CD4-positive, alpha-beta T cell treated with Interleukin-1 beta for 1 hour (primary cell): ENCODE measurements around the gene EFCAB6.

Experiments used
- DNase-seq, 2 donors: peaks; one replicate each; pipeline ENCODE4 v3.0.0-alpha.2; 2020 to 2022

EFCAB6 gene

DNA sequence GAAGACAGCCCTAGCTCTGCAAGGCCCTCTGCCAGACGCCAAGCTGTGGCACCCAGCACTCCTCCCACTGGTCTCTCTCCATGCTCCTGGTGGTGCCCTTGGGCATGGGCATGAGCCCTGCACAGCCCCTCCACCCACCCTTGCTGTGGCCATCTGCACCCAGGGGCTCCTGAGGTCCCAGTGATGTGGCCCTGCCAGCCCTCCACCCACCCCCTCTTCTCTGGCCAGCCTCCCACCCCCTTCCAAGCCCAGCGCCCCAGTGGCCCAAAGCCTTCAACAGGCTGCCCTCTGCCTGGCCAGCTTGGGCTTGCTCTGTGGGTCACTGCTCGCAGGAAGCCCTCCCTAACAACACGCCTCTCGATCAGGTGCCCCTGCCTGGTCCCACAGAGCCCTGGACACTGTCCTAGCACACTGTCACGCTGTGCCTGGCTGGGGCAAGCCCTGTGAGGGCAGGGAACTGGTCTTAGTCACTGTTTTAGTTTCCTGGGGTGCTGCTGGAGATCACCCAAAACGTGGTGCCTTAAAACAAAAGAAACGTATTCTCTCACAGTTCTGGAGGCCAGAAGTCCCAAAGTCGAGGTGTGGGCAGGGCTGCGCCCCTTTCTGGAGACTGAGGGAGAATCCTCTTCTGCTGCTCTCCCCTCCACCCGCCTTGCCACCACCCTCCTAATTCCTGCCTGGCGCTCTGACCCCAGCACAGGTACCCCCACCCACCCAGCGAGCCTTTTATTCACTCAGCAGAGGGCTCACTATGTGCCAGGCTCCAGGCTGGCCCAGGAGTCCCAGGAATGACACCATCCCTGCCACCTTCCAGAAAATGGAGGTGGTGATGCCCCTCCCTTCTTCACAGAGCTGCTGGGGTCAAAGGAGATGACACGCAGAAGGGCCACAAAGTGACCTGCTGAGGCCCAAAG lies 35.5 kb upstream of the EFCAB6 start:
- DNase-seq, result no peak

DNA sequence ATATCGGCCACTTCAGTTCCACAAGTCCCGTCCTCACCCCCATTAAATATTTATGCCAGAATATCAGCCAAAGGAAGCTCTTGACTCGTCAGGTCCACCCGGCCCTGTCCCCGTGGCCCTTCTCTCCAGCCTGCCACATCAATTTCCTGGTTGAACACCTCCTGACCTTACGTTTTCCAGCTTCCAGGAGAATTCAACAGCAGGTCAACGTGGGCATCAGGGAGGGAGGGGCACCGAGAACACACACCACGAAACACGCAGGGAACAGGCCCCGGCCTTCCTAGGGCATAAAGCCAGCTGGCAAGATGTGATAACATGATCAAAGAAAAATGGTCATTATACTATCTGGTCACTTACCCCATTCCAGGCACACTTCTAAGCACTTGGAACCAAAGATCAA lies 34.9 kb upstream of the EFCAB6 start:
- DNase-seq, result no peak

DNA sequence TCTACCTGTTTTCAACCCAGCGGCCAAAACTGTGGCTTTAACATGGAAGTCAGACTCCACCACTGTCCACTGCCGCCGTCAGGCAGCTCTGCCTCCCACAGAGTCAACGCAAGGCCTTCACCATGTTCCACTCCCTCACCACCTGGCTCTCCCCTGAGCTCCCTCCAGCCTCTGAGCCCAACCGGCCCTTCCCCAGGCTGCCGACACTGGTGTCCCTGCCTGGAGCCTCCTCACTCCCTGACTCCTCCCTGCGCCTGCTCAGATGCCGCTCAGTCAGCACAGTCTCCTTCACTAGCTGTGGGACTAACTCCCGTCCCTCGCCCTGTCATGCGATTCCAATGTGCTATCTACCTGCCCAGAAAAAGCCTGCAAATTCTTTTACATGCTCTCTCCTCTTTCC lies 33.9 kb upstream of the EFCAB6 start:
- DNase-seq, result no peak

DNA sequence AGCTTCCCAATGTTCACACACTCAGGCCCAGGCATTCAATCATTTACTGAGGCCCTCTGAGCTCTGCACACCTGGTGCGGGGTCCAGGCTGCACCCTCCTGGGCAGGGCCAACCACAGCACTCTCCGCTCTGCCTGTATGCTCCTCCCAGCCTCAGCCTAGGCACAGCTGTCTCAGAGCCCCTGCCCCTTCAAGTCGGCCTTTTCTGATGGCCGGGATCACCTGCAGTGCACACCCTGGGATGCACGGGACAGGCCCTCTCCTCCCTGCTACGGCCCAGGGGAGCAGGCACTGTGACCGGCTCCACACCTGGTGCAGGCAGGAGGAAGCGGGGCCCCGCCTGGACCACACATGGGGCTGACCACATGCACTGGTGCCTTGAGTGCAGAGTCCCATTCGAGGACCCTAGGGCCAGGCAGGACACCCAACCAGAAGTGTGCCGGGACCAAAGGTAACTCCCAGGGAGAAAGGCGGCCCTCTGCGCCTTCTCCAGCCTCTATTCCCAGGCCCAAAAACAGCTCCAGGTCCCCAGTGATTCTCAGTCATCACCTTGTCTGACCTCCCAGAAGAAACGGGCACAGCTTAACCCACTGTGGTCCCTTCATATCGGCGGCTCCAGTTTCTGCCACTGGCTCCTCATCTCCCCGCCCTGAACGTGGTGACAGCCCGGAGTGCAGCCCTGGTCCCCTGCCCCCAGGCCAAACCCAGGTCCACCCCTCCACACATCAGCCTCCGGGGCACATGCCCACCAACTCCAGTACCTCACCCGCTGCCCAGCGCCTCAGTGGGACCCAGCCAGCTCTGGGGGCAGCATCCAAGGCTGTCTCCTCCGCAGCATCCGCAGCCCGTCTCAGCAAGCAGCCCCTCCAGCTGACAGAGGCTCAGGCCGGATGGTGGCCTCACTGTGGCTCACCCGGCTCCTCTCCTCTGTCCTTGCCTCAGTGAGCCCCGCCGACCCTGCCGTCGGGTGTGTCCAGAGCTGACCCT lies 32.7 kb upstream of the EFCAB6 start:
- DNase-seq, result no peak

DNA sequence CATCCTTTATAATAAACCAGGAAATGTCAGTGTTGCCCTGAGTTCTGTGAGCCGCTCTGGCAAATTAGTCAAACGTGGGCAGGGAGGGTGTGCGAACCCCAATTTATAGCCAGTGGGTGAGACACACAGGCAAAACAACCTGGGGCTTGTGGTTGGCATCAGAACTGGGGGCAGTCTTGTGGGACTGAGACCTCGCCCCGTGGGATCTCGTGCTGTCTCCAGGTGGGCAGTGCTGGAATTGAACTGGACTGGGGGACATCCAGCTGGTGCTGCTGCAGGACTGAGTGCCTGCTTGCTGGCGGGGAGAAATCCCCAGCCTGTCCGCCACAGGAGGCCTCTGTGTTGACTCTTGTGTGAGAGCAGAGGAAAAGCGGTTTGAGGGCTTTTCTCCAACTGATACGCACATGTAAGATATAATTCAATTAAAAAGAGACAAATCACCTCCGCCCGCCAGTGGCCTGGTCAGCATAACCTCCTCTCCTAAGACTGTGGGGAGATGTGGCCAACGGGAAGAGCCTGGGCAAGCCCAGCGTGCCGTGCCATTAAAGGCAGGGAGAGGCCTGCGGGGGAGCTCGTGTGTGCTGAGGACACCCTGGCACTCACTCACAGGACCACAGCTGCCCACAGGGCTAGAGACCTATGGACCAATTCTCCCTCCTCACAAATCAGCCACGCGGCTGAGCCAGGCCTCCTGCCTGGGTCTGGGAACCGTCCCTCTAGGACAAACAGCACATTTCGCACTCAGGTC lies 31.9 kb upstream of the EFCAB6 start:
- DNase-seq, result no peak

DNA sequence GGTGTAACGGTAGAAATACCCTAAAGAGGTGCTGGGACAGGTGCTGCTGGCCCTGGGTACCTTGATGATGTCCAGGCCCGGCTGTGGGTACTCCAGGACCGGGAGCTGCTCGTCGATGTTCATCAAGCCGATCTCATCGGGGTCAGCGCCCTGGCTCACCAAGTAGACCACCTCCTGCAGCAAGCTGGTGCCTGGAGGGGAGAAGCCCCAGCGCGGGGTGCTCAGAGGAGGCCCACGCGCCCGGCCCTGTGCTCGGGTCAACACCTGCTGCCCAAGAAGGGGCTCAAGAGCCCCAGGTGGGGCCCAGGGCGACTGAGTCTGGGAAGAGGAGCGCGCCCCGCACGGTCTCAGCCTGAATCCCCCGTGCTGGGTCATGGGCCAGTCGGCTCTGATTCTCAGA lies 29.6 kb upstream of the EFCAB6 start:
- DNase-seq, result no peak

DNA sequence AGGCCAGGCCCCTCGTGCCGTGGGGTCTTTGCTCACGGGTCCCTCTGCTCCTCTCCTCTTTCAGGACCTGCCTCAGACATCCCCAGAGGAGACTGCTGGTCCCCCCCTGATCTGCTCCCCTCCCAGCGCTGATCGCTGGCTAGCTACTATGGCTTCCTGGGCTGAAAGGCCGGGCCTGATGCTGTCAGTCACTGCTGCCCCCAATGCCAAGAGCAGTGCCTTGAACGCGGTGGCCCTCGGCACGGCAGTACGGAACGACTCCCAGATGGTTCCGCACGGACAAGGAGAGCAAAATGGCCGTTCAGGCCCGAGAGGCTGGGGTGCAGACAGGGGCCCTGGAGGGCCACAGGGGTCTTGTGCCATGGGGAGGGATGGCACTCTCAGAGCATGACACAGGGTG lies 28.7 kb upstream of the EFCAB6 start:
- no peak for DNase-seq

DNA sequence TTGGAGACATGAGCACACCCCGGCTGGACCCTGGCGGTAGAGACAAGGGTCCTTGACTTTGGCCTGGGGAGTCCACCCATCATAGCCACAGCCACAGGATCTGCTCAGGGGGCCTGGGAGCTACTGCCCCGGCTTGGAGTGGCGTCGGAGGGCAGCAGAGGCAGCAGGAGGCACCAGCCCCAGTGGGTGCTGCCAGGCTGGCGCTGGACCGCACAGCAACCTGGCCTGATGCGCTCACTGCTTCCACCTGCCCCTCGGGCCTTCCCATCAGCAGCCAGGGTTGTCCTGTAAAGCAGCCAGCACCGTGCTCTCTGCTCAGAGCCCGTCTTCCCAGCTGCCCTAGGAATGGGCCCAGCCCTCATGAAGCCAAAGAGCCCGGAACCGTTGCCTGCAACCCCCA lies 28.3 kb upstream of the EFCAB6 start:
- no peak for DNase-seq

DNA sequence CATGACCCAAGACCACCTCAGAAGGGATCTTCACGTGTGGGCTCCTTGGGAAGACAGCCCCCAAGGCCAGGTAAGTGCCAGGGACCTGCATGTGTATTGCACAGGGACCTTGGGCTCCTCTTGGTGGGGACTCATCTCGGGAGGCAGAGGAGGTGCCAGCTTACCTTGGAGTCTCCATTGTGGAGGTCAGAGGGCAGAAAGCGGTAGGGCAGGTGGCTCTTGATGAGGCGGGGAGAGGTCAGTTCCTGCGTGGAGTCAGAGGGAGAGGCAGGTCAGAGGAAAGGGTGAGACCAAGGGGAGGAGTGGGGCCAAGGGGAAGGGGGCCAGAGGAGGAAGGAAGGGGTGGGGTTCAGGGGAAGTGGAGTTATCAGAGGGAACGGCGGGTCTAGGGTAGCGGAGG lies 27.7 kb upstream of the EFCAB6 start:
- DNase-seq, result no peak

DNA sequence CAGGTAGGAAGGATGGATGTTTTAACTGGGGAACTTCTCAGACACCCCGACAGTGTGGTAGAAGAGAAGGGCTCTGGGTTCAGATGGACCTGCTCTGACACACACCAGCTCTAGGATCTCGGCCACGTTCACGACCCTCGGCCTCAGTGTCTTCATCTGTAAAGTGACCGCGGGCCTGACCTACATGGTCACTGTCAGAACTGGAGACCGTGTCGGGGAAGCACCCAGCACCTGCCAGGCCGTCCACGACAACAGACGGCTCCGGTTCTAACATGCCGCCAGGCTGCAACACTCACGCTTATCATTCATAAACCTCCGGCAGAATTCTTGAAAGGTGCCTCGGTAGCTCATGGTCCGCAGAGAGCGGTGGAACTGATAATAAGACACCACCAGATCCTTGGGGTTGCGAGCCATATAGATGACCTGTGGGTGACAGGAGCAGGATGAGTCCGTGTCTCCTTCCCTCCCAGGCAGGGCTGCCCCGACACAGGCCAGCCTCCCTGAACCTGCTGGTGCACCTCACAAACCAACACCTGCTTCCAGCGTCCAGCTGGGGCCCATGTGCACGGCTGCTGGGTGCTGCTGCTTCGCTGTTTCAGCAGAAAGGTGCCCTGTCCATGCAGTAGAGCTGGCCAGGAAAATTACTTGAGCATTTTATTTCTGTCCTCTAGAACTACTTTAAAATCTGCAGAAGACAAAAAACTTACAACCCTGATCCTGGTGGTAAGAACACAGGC lies 26.6 kb upstream of the EFCAB6 start:
- DNase-seq, result no peak

DNA sequence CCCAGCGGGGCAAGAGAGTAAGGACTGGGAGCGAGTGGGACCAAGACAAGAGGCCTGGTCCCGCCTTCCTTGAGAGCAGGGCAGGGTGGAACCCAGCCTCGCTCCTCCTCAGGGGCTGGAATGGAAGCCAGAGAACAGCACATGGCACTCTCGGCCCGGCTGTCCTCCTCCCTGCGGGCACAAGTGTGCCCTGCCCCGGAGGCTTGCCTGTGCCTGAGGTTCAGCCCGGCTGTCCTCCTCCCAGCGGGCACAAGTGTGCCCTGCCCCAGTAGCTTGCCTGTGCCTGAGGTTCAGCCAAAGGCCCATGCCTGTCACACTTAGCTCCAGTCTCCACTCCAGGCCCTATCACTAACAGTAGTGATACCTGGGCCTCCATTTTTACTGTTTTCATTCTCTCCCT lies 26.1 kb upstream of the EFCAB6 start:
- no peak for DNase-seq

DNA sequence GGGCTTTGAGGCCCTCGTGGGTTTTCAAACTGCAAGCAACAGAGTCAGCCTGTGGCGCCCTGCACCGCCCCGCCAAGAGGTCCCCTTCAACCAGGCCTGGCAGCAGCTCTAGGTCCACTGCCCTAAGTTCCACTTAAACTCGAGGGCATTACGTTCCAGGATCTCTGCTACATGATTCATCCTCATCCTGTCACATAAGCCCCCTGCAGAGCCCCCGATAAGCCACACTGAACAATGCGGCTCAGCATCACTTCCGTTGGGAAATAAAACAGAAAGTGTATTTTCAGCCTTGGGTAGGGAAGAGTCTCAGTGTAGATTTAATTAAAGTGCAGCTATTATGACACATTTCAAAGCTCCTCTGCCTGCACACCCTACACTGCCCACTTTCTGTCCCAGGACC lies 25.6 kb upstream of the EFCAB6 start:
- no peak for DNase-seq

DNA sequence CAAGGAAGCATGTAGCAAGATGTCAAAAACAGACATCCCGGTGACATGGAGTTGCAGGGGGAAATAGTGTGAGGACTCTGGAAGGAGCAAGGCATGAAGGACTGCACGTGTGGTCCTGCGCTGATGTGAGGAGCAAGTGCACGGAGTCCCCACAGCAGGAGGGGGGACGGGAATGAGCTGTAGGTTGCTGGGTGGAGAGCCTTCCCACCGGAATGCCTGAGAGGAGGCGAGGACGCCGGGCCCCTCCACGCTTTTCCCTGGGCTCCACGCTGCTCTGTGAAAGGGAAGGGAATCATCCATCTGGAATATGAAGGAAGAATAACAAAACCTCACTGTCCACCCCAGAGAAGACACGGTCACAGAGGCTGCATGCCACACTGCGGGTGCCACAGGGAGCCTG lies 23.6 kb upstream of the EFCAB6 start:
- no peak for DNase-seq

DNA sequence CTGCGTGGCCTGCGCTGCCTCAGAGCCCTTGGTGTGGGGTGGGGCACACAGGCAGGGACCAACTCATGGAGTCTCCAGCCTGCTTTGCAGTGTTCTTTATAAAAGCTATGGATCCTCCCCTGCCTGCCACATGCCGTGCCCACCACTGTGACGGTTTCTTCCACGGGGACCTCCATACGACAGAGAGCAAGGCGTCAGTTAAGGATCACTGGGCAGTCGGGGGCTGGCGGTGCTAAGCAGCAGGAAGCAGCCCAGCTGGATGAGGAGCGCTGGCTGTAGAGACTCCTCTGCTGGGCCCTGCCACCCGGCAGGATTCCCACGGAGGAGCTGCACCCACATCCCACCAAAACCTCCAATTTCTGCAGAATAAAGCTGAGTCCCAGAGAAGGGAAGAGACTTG lies 23.1 kb upstream of the EFCAB6 start:
- no peak for DNase-seq

DNA sequence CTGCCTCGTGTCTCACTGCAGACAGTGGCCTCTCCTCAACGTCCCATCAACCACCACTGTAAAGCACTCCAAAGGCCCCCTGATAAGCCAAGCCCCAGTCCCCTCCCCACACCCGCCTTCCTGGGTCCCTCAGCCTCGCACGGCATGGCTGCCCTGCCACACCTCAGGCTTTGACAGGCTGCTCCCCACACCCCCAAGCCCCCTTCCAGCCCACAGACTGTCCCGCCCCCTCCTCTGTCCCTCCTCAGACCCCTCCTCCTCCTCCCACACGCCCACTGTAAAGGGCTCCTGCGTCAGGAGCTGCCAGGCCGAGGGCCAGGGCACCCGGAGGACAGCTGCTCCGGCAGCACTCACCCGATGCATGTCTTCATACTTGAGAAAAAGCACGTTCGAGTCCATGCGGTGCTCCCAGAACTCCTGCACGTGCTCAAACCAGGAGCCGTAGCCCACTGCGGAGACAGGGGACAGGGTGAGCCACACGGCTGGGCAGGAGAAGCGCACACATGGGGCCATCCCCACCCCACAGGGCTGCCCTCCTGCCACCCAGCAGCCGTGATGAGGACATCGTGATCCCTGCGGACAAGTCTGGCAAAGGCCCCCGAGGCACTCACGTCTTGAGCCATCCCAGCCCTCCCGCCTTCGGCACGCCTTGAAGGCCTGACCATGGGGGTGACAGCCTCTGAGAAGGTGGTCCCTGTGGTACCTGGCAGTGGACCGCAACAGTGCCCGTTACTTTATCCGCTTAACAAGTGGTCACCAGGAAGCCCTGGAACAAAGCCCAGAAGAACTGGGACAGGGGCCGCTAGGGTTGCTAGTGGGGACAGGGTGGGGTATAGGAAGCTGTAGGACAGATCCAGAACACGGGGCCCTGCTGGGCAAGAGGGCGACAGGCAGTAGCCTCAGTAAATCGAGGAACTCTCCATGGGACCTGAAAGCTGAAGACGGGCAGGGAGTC lies 21.5 kb upstream of the EFCAB6 start:
- DNase-seq, result no peak

DNA sequence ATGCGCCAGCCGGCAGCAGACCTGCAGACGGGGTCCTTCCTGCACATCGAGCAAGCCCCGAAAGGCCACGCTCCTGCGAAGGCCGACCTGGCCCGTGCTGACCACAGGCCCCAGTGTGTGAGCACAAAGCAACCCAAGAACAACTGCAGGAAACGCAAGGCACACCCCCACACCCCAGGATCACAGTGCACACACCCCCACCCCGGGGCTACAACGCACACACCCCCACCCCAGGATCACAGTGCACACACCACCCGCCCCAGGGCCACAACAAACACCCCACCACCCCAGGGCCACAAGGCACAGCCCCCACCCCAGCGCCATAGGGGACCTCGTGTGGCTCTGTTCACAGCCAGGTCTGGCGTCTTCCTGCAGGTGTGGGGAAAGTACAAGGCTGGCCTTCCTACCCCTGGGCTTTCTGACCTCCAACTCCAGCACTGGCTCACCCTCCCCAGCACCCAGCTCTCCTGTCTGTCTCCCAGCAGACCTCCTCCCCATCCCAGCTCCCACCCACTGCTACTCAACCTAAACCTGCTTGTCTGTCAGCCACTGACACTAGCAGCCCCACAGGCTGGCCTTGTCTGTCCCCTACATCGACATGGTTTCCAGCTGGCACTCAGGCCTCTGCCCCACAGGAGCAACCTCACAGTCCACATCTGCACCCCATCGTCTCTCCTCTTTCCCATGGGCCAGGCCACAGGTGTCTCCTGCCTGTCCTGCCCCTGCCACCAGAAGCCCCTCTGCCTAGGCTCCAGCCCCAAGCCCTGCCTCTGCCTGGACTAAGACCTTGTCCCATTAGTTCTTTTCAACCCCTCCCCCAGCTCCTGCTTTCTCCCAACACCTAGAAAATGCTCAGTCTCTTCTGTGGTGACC lies 20.5 kb upstream of the EFCAB6 start:
- DNase-seq, result no peak

DNA sequence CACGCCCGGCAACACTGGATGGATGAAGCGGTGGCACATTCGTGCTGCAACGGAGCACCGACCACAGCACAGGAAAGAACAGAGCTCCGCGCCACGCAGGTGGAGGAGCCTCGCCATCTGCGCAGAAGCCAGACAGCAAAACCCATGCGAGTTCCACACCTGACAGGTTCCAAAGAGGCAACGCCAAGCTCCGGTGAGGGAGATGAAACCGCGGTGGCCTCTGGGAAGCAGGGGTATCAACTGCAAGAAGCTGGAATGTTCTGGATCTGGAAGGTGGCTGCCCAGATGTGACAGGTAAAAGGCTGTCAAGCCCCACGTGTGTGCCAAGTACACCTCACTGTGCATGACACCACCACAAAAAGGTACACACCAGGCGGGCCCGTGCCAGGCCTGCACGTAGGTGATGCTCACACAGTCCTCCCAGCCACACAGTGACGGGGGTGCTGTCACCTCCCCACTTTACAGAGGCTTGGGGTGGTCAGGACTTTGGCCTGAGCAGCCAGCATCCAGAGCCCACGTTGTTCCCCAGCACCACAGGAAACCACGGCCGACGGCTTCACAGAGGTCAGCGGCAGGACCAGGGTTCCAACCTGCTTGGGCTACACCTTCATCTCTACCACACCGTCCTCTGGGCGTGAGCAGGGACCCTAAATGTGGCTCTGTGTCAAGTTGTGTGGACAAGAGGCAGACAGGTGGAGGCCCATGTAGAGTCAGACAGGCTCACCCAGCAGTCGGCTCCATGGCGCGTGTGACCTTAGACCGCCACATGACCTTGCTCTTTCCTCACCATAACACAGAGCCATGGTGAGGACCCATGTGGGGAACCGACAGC lies 19.7 kb upstream of the EFCAB6 start:
- DNase-seq, result no peak

DNA sequence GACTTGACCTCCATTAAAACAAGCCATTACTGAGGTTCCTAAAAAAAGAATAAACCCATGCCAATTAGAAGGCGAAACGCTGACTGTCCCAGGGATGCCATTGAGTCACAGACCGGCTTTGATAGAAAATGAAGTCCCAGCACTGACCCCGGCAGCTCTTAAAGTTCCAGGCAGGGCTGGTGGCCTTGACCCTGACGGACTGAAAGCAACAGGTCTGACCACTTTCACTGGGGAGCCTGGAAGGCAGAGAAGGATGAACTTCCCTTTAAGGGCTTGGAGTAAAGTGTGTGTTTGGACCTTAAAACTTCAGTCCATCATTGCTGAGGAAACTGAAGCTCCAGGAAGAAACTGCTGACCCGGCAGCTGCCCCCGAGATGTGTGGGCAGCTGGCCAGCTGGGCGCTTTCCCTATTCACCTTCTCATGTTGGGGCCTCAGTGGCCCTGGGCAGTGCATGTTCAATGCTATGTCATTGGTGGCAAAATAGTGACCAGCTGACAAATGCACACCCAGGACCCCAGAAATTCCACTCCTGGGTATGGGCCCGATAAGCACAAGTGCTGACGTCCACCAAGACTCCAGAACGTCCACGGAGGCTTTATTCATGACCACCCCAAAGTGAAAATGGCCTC lies 18.9 kb upstream of the EFCAB6 start:
- no peak for DNase-seq
